Measurements from ENCODE around the gene NCLN. TPM values are rescaled to one million over a fixed set of nuclear protein-coding genes. Genes with fewer than 3 reads are reported as not detected.
A peak's percentile ranks its signal among the peaks of the same experiment; 100 is the strongest.

Gene NCLN
- total and polyA plus RNA-seq, 9 of the 15 experiments (the other 6 are each of a cell fraction or from before 2014, with no cell fraction given), result 3.8 to 126 (median 39.6) TPM

DNA sequence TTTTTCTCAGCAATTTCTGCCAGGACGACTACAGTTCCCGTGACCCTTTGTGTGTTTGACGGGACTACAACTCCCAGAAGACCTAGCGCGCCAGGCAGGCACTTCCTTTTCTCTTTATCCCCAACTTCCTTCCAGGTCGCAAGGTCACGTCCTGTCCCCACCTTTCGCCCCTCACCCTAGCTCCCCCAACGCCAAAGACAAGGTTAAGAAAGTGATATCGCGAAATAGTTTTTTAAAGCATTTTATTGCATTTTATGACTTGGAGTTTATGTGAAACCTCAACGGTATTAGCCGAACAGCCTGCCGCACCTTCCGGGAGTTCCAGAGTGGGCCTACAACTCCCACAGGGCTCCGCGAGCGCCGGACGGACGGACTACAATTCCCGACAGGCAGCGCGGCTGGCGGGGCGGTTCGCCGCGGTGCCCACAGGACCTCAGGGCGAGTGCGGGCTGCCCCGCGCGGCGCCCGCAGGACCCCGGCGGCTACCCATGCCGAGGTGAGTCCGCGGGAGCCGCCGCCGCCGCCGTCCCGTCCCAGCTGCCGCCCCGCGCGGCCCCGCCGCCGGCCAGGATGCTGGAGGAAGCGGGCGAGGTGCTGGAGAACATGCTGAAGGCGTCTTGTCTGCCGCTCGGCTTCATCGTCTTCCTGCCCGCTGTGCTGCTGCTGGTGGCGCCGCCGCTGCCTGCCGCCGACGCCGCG lies at the start of gene NCLN (continued):
- TF ChIP-seq YY1 (IDR thresholded peaks at IDR 0.05; ENCODE audit: borderline replicate concordance in 1 of 3, control insufficient read depth in 1 of 3, extremely low read depth in 1 of 3, insufficient read depth in 3 of 3, insufficient read length in 1 of 3, insufficient replicate concordance in 2 of 3, low read depth in 1 of 3, low read length in 2 of 3) (peak in 2 of 3 experiments; percentile 32 to 39), BACH1 (tag; IDR thresholded peaks at IDR 0.05) (peak; percentile 91; the same call in 1 of the 2 replicates), NRF1 (conservative IDR thresholded peaks at IDR 0.05 in 1 of 2, IDR thresholded peaks at IDR 0.05 in 1 of 2) (peak in 1 of 2 experiments; percentile 21; a peak in 1 of 4 replicates), XRCC5 (IDR thresholded peaks at IDR 0.05; ENCODE audit: low read depth, low read length) (peak; percentile 17; the same call in 1 of the 2 replicates), FOXA1 (IDR thresholded peaks at IDR 0.05; ENCODE audit: borderline replicate concordance) (no peak), CBX2 (IDR thresholded peaks at IDR 0.05; ENCODE audit: insufficient read depth, low read length, poor library complexity, severe bottlenecking) (no peak), ZNF134 (CRISPR knock-in tag; conservative IDR thresholded peaks at IDR 0.05) (no peak), COPS2 (conservative IDR thresholded peaks at IDR 0.05) (no peak), ZNF589 (CRISPR knock-in tag; IDR thresholded peaks at IDR 0.05; ENCODE audit: low read depth) (peak; percentile 36; the same call in 1 of the 2 replicates), BRF1 (IDR thresholded peaks at IDR 0.05; ENCODE audit: borderline replicate concordance, extremely low read depth, insufficient read length) (no peak), NR1H2 (CRISPR knock-in tag; IDR thresholded peaks at IDR 0.05) (0 out of 2 replicates have a peak, but pooled peaks have one; percentile 7), RBFOX2 (IDR thresholded peaks at IDR 0.05; ENCODE audit: low read depth, low read length) (peak; percentile 79), RNF2 (IDR thresholded peaks at IDR 0.05) (peak; percentile 61; the same call in 1 of the 2 replicates), CCAR2 (IDR thresholded peaks at IDR 0.05; ENCODE audit: low read depth, low read length) (no peak), NFE2 (IDR thresholded peaks at IDR 0.05; ENCODE audit: low read depth) (peak; percentile 82), ARID4B (CRISPR knock-in tag; IDR thresholded peaks at IDR 0.05) (peak; percentile 1), ETS2 (tag; IDR thresholded peaks at IDR 0.05; ENCODE audit: borderline replicate concordance, poor library complexity, severe bottlenecking) (peak; percentile 25), FOXJ2 (tag; IDR thresholded peaks at IDR 0.05) (peak; percentile 17; the same call in 1 of the 2 replicates), VEZF1 (CRISPR knock-in tag; IDR thresholded peaks at IDR 0.05) (peak; percentile 70), JUND (IDR thresholded peaks at IDR 0.05; ENCODE audit: borderline replicate concordance, low read depth, low read length) (0 out of 2 replicates have a peak, but pooled peaks have one; percentile 3), JUND (tag; IDR thresholded peaks at IDR 0.05; ENCODE audit: borderline replicate concordance, low read depth, low read length) (no peak; the same call in 2 of the 3 replicates), U2AF1 (optimal IDR thresholded peaks at IDR 0.05; ENCODE audit: low read depth, low read length) (no peak)
